ENCODE measurements around the gene SPINK1.
"Not testable (repeated sequence)": the region's sequence is repeated elsewhere in the genome, so short reads cannot be mapped to it uniquely, and the experiment has no call there.

The SPINK1 gene, protein sequence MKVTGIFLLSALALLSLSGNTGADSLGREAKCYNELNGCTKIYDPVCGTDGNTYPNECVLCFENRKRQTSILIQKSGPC

DNA sequence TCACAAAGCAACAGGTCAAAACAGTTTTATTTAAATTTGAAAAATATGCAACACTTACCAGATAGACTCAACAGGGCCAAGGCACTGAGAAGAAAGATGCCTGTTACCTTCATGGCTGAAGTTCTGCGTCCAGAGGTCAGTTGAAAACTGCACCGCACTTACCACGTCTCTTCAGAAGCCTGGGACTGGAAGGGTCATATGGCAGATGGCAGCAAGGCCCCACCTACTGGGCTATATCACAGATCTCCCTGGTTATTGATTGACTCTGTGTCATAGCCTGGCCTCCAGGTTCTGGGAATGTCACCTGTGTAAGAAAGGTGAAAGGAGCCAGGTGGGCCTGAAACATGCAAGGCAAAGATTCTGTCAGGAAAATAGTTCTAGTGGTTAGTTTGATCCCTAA lies at the start of gene SPINK1:
Gene SPINK1, minus strand, starts transcription at position 207 of the 400 bp plus-strand sequence. Its CDS starts 94 bp downstream, at position 113.
- no peak for DNase-seq

DNA sequence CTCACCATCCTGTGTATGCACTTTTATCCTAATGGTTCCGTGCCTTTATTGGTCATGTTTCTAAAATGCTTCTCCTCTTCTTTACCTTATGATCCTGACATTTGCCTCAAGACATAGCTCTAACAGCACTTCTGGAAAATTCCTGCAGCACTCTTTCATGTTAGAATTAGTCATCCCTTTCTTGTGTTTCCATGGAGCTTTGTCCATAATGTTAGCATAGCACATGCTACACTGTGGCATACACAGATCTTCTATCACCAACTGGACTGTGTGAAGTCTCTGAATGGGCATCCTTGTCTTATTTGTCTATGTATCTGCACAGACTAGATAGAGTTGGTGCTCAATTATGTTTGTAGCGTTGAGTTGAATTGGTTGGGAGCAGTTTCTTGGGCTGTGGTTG lies 49.0 kb upstream of the SPINK1 start:
- DNase-seq, result no peak

DNA sequence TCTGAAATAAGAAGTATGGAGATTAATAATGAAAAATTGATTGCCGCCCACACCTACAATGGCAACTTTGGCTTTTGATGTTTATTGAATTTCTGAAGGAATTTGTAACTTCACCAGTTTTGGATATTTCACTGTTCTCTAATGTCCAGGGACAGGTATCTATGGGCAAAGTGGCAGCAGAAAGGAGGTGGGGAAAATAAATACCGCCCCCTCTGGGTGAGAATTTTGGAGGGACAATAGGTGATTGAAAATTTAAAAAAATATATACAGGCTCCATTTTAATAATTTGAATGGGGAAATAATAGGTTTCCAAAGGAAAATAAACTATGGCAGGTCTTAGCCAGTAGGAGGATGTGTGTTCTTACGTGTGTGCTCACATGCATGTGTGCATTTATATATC lies 48.3 kb upstream of the SPINK1 start:
- no peak for DNase-seq

DNA sequence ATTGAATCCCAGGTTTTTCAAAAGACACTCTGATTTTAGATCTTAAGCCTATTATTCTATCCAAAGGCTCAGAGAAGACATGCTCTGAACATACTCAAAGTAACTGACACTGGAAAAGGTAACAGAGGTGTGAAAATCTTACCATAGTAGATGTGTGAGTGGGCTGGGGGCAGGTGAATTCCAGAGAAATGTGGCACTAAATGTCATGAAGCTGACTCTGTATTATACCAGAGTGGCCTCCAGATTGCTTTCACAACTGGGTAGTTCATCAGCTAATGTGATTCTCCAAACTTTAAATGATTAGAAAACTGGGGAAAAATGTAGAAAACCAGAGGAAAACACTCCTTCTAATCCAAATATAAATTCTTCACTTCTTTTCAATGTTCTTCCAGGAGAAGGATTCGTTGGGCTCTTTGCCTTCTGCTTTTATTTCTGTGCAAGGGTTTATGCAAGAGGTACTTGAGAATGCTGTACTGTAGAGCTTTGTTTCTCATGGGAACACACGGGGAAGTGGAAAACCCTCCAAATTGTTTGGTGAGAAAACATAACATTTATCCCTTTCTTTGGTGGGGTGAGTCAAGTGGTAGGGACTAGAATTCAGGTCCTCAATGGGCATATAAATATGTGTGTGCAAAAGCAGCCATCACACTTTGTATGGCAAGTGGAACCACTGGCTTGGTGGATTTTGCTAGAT lies 46.7 kb upstream of the SPINK1 start, which contains the start of gene SCGB3A2:
Gene SCGB3A2, plus strand, starts transcription at position 646 of the 694 bp plus-strand sequence. CDS start 93 bp downstream, outside the sequence.
- DNase-seq, result no peak

DNA sequence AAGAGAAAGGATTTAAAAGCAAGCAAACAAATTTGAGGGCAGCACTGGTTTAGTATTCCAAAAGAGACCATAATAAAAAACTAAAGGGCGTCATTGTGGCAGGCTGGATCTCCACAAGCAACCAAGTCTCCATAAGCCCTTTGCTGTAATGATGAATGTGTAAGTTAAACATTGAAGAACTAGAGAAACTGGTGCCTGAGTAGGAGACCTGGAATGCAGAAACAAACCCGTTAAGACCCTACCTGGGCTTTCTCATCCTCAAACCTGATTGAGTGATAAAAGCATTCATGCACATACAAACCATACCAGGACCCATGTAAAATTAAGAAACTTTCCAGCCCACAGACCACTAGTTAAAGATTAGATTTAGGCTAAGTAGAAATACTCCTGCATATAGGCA lies 45.2 kb upstream of the SPINK1 start:
- DNase-seq, result no peak

DNA sequence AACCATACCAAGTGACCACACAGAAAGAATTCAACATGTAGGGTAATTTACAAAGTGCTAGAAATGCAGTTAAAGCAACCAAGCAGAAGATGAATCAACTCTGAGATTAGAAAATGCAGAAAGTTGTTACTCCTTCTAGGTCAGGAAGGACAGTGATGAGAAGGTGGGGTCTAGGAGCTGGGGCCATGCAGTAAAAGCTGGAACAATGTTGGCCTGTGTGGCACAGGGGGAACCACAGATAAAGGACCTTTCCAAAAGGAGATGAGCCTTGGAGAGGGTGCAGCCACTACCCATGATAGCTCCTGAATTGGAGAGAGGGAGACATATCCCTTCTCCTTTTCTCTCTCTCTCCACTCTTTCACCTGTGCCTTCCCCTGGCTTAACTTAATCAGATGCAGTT lies 44.7 kb upstream of the SPINK1 start:
- no peak for DNase-seq

DNA sequence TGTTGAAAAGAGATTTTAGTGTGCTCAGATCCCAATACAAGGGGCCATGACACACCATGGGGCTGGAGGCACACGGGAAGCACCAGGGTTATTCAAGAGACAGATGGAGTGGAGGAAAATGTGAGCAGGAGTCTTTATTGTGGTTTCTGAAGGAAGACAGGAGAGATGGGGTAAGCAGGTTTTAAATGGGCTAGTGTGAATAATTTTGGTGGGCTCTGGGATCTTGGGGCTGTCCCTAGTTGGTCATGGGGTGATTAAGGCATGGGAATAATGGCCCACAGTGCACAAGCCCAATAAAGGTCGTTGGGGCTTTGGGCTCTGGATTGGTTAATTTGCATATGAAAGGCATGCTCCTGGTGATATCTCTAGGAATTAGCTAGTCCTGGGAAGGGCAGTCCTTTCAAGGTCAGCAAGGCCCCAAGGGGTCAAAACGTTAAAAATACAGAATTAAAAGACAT lies 43.5 kb upstream of the SPINK1 start:
- no peak for DNase-seq

DNA sequence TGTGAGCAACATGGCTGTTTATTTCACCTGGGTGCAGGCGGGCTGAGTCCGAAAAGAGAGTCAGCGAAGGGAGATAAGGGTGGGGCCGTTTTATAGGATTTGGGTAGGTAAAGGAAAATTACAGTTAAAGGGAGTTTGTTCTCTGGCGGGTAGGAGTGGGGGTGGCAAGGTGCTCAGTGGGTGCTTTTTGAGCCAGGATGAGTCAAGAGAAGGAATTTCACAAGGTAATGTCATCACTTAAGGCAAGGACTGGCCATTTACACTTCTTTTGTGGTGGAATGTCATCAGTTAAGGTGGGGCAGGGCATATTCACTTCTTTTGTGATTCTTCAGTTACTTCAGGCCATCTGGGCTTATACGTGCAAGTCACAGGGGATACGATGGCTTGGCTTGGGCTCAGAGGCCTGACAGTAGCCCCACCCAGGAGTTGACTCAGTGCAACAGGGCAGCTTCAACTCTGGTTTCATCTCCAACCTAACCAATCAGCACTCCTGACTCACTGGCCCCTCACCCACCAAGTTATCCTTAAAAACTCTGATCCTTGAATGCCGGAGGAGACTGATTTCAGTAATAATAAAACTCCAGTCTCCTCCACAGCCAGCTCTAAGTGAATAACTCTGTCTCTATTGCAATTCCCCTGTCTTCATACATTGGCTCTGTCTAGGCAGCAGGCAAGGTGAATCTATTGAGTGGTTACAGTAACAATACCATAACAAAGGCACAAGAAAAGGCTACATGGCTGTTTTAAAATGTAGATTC lies 42.8 kb upstream of the SPINK1 start:
- not testable (repeated sequence) for DNase-seq

DNA sequence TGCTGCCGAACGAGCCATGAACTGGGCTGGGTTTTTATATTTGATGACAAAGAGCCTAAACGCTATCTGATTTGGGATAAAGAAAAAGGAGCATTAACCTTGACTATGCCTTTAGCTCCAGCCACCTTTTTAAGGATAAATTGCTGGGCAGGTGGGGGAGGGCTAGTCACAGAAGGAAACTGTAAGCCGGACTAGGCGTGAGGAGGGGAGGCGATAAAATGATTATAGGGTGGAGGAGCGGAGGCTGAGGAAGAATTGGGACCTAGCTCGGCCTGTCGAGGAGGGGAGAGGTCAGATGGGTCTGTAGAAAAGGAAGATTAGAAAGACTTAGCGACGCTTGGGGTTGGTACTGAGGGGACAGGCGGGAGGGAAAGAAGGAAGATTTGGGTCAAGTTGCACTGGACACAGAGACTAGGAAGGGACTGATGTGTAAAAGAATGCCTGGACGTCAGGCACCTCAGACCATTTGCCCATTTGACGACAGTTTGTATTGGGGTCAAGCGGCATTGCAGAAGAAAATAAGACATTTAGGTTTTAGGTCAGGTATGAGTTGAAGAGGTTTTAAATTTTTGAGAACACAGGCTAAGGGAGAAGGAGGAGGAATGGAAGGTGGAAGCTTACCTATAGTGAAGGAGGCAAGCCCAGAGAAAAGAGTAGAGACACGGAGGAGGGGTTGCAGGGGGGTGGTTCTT lies 41.4 kb upstream of the SPINK1 start:
- not testable (repeated sequence) for DNase-seq

DNA sequence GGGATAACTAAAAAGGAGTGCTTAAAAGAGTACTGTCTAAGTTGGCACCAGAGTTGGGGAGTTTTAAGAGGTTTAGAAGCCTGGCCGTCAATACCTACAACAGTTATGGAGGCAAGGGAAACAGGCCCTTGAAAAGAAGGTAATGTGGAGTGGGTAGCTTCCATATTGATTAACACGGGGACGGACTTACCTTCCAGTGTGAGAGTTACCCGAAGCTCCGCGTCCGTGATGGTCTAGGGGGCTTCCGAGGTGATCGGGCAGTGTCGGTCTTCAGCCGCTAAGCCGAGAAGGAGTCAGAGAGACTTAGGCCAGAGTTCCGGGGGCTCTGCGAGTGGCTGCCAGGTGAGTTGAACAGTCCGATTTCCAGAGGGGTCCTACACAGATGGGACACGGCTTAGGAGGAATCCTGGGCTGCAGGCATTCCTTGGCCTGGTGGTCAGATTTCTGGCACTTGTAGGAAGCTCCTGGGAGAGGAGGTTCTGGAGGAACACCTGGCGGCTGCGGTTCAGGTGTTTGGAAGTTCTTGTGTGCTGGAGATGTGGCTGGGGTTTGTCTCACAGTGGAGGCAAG lies 40.6 kb upstream of the SPINK1 start:
- DNase-seq, result not testable (repeated sequence)

DNA sequence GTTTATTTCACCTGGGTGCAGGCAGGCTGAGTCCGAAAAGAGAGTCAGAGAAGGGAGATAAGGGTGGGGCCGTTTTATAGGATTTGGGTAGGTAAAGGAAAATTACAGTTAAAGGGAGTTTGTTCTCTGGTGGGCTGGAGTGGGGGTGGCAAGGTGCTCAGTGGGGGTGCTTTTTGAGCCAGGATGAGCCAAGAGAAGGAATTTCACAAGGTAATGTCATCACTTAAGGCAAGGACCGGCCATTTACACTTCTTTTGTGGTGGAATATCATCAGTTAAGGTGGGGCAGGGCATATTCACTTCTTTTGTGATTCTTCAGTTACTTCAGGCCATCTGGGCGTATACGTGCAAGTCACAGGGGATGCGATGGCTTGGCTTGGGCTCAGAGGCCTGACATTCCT lies 38.4 kb upstream of the SPINK1 start:
- not testable (repeated sequence) for DNase-seq

DNA sequence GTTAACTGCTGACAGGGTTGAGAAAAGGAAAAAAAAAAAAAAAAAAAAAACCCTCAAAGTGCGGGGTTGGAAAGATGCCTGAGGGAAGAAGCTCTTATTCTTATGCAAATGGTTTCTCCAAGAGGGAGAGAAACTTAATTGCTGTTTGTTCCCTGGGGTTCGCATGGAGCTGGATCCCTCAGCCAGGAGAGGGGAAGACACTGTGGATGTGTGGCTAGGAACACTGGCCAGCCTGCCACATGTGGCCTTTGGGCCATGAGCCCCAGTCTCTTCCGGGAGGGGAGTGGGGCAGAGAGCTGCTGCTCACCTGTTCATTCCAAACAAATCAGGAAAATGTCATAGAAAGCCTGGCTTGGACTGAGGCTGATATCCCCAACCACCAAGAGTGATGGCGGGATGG lies 37.6 kb upstream of the SPINK1 start:
- no peak for DNase-seq

DNA sequence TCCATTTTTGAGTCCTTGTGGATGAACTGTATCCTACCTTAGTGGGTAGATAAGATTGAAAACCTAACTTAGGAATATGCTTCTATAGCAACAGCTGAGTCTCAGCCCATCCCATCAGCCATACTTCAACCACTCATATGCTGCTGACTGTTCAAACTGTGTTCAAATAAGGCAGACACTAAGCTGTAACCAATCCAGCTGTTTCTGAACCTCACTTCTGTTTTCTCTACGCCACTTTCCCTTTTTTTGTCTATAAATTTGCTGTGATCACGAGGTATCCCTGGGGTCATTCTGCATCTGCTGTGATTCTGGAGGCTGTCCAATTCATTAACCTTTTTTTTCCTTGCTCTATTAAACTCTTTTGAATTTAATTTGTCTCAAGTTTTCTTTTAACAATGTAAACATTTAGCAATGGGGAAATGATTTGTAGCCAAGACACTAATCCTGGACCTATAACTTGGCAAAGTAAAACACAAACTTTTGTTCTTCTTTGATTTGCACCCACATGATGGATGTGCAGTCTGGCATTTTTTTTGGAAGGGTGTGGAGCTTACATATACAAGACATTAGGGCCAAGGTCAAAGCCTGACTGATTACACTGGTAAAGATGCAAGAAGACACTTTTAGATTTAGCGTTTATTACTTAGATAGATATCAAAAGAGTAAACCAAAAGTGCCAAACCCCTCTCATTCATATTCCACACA lies 32.1 kb upstream of the SPINK1 start:
- DNase-seq, result no peak

DNA sequence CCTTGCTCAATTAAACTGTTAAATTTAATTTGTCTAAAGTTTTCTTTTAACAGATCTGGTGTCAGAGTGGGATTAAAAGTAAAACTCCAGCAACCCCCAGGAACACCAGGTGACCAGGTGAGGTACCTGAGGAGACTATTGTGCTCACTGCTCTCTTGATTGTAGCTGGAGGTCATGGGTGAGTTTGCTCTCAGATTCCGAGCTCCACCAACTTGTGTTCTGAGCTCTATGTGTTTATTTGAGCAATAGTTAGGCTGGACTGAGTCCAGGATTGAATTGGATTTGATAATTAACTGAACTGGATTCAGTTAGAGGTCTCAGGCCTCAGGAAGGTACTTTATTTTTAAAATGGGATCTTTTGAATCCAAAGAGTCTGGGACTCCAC lies 29.2 kb upstream of the SPINK1 start:
- DNase-seq, result no peak

DNA sequence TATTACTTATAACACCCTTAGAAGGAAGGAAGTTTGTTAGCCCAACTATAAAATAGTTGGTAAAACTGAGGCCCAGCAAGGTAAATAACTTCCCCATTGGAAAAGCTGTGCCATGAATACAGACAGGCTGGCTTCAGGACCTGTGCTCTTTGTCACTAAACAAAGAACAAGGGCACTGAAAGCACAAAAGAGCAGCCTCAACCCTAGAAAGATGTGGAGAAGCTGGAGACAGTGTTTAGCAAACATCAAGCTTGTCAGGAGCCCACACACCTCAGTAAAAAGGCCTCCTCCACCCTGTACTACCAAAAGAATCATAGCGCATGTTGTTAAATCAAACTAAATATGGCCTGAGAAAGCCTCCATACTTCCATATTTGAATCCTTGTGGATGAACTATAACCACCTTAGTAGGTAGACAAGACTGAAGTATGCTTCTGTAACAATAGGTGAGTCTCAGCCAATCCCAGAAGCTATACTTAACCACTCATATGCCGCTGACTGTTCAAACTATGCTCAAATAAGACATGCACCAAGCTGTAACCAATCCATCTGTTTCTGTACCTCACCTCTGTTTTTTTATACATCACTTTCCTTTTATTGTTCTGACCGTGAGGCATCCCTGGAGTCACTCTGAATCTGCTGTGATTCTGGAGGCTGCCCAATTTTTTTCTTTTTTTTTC lies 28.6 kb upstream of the SPINK1 start:
- DNase-seq, result no peak

DNA sequence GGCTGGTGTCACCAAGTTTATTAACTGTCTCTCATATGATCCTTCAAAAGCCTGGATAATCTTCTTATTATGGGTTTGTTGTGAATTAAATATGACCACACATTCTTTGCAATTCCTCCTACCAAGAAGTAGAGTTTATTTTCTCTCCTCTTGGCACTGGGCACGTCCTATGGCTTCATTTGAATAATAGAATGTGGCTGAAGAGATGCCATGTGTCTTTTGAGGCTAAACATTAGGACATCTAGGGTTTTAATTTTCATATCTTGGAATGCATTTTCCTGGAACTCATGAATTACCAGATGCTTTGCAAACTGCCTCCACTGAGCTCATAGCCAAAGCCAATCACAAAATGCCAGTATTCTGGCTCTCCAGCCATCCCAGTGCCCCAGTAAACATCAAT lies 27.1 kb upstream of the SPINK1 start:
- DNase-seq, result no peak

DNA sequence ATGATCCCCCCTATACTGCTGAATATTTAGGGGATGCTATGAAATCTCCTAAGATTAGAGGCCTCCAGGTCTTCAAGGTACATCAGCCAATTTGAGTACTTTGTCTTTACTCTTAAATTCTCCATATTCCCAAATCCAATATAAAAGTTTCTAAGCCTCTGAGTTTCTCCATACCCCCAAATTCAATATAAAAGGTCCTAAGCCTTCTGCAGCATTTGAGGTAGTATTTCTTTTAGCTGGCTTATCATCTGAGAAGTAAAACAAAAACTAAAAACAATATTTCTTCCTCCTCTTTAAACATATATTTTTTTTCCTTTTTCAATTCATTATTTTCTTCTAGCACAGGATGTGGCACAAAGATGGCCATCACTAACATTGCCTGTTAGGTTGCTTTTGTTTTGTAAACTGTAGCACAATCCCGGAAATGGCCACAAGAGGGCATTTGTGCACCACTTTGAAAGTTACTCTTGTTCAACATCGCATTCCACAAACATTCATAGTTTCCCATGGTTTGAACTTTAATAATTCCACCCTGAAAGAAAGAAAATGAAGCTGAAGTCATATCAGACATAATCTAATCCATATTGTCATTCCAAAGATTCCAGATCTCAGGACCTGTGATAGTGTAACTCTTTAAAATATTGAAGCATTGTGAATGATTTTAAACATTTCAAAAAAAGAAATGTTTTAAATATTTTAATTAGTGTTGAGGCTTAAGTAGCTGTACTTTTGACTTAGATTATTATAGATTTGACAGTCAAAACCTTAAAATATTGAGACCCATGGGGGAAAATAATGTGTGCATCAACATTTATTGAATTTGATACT lies 26.0 kb upstream of the SPINK1 start:
- no peak for DNase-seq

DNA sequence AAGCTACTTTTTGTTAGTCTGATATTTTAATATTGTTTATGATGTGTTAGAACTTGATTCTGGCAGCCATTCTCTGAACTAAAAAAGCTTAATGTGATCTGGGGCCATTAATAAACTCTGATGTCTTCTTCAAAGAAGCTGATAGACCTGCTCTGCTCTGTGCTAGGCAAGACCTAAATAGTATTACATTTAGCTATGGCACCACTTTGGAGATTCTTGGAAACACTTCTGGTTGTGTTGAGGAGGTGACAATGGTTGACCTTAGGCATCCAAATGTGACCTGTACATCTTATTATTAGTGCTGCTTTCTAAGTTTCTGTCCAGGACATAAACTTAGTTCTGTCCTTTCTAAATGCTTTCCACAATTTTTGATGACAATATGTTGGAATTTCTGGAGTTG lies 25.3 kb upstream of the SPINK1 start:
- DNase-seq, result no peak

DNA sequence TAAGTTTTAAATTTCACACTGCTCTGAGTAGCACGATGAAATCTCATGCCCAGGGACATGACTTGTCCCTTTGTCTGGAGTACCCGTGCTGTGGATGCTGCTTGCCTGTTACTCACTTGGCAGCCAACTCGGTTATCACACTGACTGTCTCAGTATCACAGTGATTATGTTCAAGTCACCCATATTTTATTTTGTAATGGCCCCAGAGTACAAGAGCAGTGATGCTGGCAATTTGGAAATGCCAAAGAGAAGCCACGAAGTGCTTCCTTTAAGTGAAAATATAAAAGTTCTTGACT lies 24.3 kb upstream of the SPINK1 start:
- DNase-seq, result no peak

DNA sequence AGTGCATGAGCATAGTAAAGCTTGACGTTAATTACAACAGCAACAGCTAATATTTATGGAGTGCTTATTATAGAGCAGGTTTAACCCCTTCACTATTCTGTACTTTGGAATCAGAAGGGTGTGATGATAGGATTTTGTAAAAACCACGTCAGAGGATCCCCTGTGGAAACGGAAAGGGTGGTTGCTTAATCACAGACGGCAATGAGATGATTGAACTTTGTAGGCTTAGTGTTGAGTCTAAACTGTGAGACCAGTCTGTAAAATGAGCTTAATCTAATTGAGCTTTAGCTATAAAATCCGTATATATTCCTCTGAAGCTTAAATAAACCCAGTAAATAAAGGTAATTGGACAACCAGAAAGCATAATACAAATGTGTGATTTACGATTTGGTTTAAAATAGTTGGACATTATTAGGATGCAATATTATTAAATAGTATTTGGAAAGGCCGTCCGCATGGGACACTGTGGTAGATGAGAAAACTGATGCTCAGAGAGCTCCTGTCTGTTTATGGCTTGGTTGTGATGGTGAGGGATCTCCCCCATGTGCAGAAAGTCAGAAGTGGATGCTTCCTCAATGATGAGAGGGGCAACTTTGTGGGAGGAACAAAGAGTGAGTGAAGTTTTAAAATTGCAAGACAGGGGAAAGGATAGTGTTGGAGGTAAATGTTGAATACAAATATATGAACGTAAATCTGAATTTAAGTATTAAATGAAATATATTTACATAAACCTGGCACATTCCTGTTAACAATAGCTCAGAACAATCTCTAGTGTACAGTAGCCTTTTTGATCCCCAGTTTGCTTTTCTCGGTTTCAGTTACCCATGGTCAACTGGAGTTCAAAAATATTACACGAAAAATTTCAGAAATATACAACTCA lies 23.7 kb upstream of the SPINK1 start:
- no peak for DNase-seq
